PFSK-1 (cell line): ENCODE results near the gene JAG2.

Experiments
- FOXP2 ChIP-seq: optimal IDR thresholded peaks from 2 replicates; pipeline ENCODE3; 2011; ENCODE audit warnings: borderline replicate concordance, control low read depth, inconsistent platforms; ENCODE audit not compliant: insufficient read depth; ENCODE audit errors: extremely low read length, extremely low read depth
- POLR2AphosphoS5 ChIP-seq: IDR thresholded peaks from 2 replicates; pipeline ENCODE4 v1.6.1; 2012; ENCODE audit warnings: low read depth, mild to moderate bottlenecking, control low read depth, low read length, moderate library complexity
- REST ChIP-seq, 2 experiments: IDR thresholded peaks; 2 replicates each; pipeline versions ENCODE4 v1.6.1 to v1.8.0; 2011 to 2012; ENCODE audit warnings: low read depth in 2 of 2, low read length in 2 of 2, control low read depth in 1 of 2, inconsistent platforms in 1 of 2, mild to moderate bottlenecking in 1 of 2, moderate library complexity in 1 of 2; ENCODE audit not compliant: insufficient read depth in 1 of 2
- SIN3A ChIP-seq: IDR thresholded peaks from 2 replicates; pipeline ENCODE4 v1.6.1; 2012; ENCODE audit warnings: mild to moderate bottlenecking, low read length, moderate library complexity, borderline replicate concordance; ENCODE audit not compliant: insufficient read depth
- TAF1 ChIP-seq: IDR thresholded peaks from 2 replicates; pipeline ENCODE4 v1.6.1; 2012; ENCODE audit warnings: low read length, control low read depth, borderline replicate concordance; ENCODE audit not compliant: insufficient read depth

JAG2 gene

GRCh38 chr14:105161309-105161708 lies 7.3 kb downstream of the JAG2 start:
- TF ChIP-seq TAF1 (no peak), REST (IDR thresholded peaks at IDR 0.05; ENCODE audit: insufficient read depth in 1 of 2, low read depth in 2 of 2, low read length in 2 of 2) (no peak), FOXP2 (no peak), POLR2AphosphoS5 (no peak), SIN3A (no peak)

GRCh38 chr14:105160776-105161175 lies 7.8 kb downstream of the JAG2 start:
- no peak for TF ChIP-seq FOXP2
- no peak for TF ChIP-seq REST (IDR thresholded peaks at IDR 0.05; ENCODE audit: insufficient read depth in 1 of 2, low read depth in 2 of 2, low read length in 2 of 2)
- TF ChIP-seq TAF1 = no peak
- TF ChIP-seq SIN3A = no peak
- no peak for TF ChIP-seq POLR2AphosphoS5

- no peak for TF ChIP-seq SIN3A
- TF ChIP-seq POLR2AphosphoS5 = no peak
- TF ChIP-seq FOXP2 = no peak
Observed at GRCh38 chr14:105159344-105159743, 9.2 kb downstream of the JAG2 start.

- TF ChIP-seq POLR2AphosphoS5 = no peak
- TF ChIP-seq SIN3A = no peak
- TF ChIP-seq TAF1 = no peak
- no peak for TF ChIP-seq REST (IDR thresholded peaks at IDR 0.05; ENCODE audit: insufficient read depth in 1 of 2, low read depth in 2 of 2, low read length in 2 of 2)
- no peak for TF ChIP-seq FOXP2
Observed at GRCh38 chr14:105158794-105159193, 9.8 kb downstream of the JAG2 start.

- no peak for TF ChIP-seq POLR2AphosphoS5
- TF ChIP-seq REST (IDR thresholded peaks at IDR 0.05; ENCODE audit: insufficient read depth in 1 of 2, low read depth in 2 of 2, low read length in 2 of 2) = no peak
- TF ChIP-seq FOXP2 = no peak
- TF ChIP-seq TAF1 = no peak
- no peak for TF ChIP-seq SIN3A
Observed at GRCh38 chr14:105157872-105158271, 10.7 kb downstream of the JAG2 start.
